ENCODE results near the gene SF1. TPM values are rescaled to one million over a fixed set of nuclear protein-coding genes. Genes with fewer than 3 reads are reported as not detected.

Gene SF1
- total RNA-seq, 1 experiment from 2014 or later, result 285 TPM

- TF ChIP-seq ARID4B (CRISPR knock-in tag; IDR thresholded peaks at IDR 0.05; ENCODE audit: borderline replicate concordance), result no peak; the same call in 1 of the 2 replicates
- 0 out of 2 replicates have a peak, but pooled peaks have one; percentile 3 for TF ChIP-seq PRDM15 (CRISPR knock-in tag; IDR thresholded peaks at IDR 0.05)
- 0 out of 2 replicates have a peak, but pooled peaks have one; percentile 37 for TF ChIP-seq ZNF281 (CRISPR knock-in tag; IDR thresholded peaks at IDR 0.05)
- no peak for TF ChIP-seq SMAD3 (CRISPR knock-in tag; IDR thresholded peaks at IDR 0.05; ENCODE audit: borderline replicate concordance)
- TF ChIP-seq TCF7 (CRISPR knock-in tag; IDR thresholded peaks at IDR 0.05; ENCODE audit: low read depth), result no peak
- TF ChIP-seq ZNF219 (CRISPR knock-in tag; IDR thresholded peaks at IDR 0.05; ENCODE audit: borderline replicate concordance), result no peak
- peak; percentile 80 for TF ChIP-seq NFE2L1 (CRISPR knock-in tag; IDR thresholded peaks at IDR 0.05)
- no peak for TF ChIP-seq GRHL2 (CRISPR knock-in tag; IDR thresholded peaks at IDR 0.05; ENCODE audit: insufficient replicate concordance, severe bottlenecking)
- TF ChIP-seq FOXK1 (CRISPR knock-in tag; IDR thresholded peaks at IDR 0.05), result peak; percentile 59; the same call in 1 of the 2 replicates
- 0 out of 2 replicates have a peak, but pooled peaks have one; percentile 13 for TF ChIP-seq MAX (CRISPR knock-in tag; IDR thresholded peaks at IDR 0.05)
- TF ChIP-seq ZNF317 (CRISPR knock-in tag; IDR thresholded peaks at IDR 0.05; ENCODE audit: borderline replicate concordance, low read depth), result no peak
- no peak for TF ChIP-seq KAT7 (CRISPR knock-in tag; IDR thresholded peaks at IDR 0.05; ENCODE audit: borderline replicate concordance)
- TF ChIP-seq FOXP4 (CRISPR knock-in tag; IDR thresholded peaks at IDR 0.05), result 0 out of 2 replicates have a peak, but pooled peaks have one; percentile 59
- no peak for TF ChIP-seq ZNF671 (CRISPR knock-in tag; IDR thresholded peaks at IDR 0.05)
- TF ChIP-seq ETV6 (CRISPR knock-in tag; IDR thresholded peaks at IDR 0.05), result peak; percentile 46; the same call in 1 of the 2 replicates
- TF ChIP-seq SP1 (CRISPR knock-in tag; conservative IDR thresholded peaks at IDR 0.05), result peak; percentile 29
- no peak for TF ChIP-seq GABPB1 (CRISPR knock-in tag; IDR thresholded peaks at IDR 0.05)
- TF ChIP-seq GTF2I (CRISPR knock-in tag; conservative IDR thresholded peaks at IDR 0.05), result no peak
- TF ChIP-seq ERG (CRISPR knock-in tag; IDR thresholded peaks at IDR 0.05), result peak; percentile 56; the same call in 1 of the 2 replicates
These were observed 15.4 kb downstream of the SF1 start (continued) for GRCh38 chr11:64762674-64763525.
